D341Med (cell line): ENCODE measurements around the gene RYR1.
A peak's percentile ranks its signal among the peaks of the same experiment; 100 is the strongest.
"Not testable (repeated sequence)": the region's sequence is repeated elsewhere in the genome, so short reads cannot be mapped to it uniquely, and the experiment has no call there.

Experiments used
- DNase-seq: peaks from one replicate; pipeline ENCODE4 v3.0.0; 2012; ENCODE audit warnings: low spot score

Gene RYR1

DNA sequence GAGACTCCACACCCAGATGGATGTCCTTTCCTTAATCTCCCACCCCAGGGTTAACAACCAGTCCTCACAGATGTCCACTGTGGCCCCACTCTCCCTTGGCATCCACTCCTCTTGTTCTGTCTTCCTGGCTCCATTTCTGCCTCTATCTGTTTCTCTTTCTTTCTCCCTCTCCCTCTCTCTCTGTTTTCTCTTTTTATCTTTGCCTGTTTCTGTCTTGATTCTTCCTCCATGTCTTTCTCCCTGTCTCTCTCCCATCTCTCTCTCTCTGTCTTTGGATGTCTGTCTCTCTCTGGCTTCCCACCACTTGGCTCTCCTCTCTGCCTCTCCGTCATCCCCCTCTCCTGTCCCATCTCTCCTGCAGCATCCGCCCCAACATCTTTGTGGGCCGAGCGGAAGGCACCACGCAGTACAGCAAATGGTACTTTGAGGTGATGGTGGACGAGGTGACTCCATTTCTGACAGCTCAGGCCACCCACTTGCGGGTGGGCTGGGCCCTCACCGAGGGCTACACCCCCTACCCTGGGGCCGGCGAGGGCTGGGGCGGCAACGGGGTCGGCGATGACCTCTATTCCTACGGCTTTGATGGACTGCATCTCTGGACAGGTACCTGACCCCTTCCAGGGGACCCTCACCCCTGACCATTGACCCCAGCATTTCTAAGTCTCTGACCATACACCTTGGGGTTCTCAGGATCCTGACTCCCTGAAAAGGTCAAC is 24.4 kb downstream of the RYR1 start:
- DNase-seq = no peak

DNA sequence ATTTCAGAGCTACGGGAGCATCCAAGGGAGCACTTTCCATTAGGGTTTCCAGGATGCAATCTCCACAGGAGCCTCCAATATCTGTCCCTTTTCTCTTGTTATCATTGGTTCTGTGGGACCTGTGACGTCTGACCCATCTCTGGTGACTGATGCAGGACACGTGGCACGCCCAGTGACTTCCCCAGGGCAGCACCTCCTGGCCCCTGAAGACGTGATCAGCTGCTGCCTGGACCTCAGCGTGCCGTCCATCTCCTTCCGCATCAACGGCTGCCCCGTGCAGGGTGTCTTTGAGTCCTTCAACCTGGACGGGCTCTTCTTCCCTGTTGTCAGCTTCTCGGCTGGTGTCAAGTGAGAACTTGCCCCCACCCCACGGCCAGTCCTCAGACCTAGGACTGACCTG is 25.5 kb downstream of the RYR1 start:
- DNase-seq = no peak

- DNase-seq = no peak
These were observed 29.9 kb downstream of the RYR1 start for GRCh38 chr19:38463365-38463764.

- no peak for DNase-seq
These were observed 31.1 kb downstream of the RYR1 start for GRCh38 chr19:38464421-38465082.

DNA sequence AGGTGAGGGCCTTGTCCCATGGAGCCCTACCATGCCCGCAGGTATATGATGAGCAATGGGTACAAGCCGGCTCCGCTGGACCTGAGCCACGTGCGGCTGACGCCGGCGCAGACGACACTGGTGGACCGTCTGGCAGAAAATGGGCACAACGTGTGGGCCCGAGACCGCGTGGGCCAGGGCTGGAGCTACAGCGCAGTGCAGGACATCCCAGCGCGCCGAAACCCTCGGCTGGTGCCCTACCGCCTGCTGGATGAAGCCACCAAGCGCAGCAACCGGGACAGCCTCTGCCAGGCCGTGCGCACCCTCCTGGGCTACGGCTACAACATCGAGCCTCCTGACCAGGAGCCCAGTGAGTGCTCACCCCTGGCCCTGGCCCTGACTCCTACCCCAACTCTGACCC is 32.6 kb downstream of the RYR1 start:
- DNase-seq = no peak

DNA sequence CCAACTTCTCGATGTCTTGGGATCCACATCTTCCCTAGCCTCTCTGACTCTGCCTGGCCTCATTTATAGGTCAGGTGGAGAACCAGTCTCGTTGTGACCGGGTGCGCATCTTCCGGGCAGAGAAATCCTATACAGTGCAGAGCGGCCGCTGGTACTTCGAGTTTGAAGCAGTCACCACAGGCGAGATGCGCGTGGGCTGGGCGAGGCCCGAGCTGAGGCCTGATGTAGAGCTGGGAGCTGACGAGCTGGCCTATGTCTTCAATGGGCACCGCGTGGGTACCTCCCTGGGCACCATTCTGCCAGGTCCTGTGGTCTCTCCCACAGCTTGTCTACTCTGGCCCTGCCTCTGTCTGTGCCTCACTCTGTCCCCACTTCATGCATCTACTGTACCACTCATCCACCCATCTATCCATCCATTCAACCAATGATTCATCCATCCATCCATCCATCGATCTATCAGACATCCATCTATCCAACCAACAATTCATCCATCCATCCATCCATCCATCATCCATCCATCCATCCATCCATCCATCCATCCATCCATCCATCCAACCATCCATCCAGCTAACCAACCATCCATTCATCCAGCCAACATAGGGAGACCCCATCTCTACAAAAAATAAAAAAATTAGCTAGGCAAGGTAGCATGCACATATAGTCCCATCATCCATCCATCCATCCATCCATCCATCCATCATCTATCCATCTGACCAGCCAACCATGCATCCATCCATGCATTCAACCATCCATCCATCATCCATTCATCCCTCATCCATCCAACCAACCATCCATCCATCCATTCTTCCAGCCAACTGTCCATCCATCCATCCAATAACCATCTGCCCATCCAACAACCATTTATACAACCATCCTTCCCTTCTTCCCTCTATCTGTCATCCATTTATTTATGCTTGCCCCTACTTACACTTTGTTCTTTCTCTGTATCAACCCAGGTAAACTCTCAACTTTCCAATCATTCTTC is 34.3 kb downstream of the RYR1 start:
- DNase-seq = no peak

DNA sequence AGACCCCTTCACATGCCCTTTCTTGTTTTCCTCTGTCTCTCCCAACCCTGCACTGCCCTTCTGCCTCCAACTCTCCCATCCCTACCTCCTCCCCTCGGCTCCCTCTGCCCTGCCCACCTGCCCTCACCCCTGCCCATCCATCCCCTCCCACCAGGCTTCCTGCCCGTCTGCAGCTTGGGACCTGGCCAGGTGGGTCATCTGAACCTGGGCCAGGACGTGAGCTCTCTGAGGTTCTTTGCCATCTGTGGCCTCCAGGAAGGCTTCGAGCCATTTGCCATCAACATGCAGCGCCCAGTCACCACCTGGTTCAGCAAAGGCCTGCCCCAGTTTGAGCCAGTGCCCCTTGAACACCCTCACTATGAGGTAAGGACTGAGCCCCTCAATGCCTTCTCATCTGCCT is 35.7 kb downstream of the RYR1 start:
- DNase-seq = no peak

GRCh38 chr19:38470788-38471480 is 37.4 kb downstream of the RYR1 start:
- DNase-seq = no peak

DNA sequence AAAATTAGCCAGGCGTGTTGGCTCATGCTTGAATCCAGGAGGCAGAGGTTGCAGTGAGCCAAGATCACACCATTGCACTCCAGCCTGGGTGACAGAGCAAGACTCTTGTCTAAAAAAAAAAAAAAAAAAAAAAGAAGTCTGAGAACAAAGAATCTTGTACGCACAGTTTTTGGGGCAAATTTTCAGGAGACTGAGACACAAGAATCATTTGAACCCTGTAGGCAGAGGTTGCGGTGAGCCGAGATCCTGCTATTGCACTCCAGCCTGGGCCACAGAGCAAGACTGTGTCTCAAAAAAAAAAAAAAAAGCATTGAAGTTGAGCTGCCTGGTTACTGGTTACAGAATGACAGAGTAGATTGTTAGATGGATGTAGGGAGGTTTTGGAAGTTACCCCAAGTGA is 39.2 kb downstream of the RYR1 start:
- not testable (repeated sequence) for DNase-seq

GRCh38 chr19:38473201-38473600 is 39.7 kb downstream of the RYR1 start:
- no peak for DNase-seq

DNA sequence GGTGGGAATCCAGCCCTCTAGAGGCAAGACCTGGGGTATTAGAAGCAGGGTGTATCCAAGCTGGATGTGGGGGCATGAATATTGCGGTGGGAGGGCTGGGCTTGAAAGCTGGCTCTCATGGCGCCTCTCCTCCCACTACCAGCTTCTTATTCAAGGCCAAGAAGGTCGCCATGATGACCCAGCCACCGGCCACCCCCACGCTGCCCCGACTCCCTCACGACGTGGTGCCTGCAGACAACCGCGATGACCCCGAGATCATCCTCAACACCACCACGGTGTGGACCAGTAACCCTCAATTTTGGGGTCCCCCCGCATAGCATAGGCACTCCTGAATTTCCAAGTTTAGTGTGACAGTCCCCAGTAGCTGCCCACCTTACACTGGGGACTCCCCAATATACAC is 41.7 kb downstream of the RYR1 start:
- DNase-seq = no peak

GRCh38 chr19:38478273-38478971 is 44.9 kb downstream of the RYR1 start:
- peak; percentile 69 for DNase-seq

- DNase-seq = no peak
These were observed 49.0 kb downstream of the RYR1 start for GRCh38 chr19:38482496-38482895.

GRCh38 chr19:38483016-38483630 is 49.6 kb downstream of the RYR1 start:
- no peak for DNase-seq

- no peak for DNase-seq
These were observed 51.3 kb downstream of the RYR1 start for GRCh38 chr19:38484747-38485146.

DNA sequence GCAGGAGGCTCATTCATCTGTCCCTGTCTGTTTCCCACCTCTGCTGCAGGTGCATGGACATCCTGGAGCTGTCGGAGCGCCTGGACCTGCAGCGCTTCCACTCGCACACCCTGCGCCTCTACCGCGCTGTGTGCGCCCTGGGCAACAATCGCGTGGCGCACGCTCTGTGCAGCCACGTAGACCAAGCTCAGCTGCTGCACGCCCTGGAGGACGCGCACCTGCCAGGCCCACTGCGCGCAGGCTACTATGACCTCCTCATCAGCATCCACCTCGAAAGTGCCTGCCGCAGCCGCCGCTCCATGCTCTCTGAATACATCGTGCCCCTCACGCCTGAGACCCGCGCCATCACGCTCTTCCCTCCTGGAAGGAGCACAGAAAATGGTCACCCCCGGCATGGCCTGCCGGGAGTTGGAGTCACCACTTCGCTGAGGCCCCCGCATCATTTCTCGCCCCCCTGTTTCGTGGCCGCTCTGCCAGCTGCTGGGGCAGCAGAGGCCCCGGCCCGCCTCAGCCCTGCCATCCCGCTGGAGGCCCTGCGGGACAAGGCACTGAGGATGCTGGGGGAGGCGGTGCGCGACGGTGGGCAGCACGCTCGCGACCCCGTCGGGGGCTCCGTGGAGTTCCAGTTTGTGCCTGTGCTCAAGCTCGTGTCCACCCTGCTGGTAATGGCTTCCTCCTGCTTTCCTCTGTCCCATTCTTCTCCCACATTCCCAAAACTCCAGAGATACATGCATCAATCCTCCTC is 52.2 kb downstream of the RYR1 start:
- no peak for DNase-seq

- no peak for DNase-seq
These were observed 53.3 kb downstream of the RYR1 start for GRCh38 chr19:38486731-38487336.

- no peak for DNase-seq
These were observed 54.6 kb downstream of the RYR1 start for GRCh38 chr19:38488096-38488495.

GRCh38 chr19:38488776-38489481 is 55.4 kb downstream of the RYR1 start:
- DNase-seq = no peak
